KMS-11 (cell line): ENCODE data around the gene RAD18.

Experiments
- H2AFZ ChIP-seq: fragments of 200-600 bp; sonication (generic); 2 replicates; pipeline ENCODE4 v1.6.1; 2016; ENCODE audit warnings: antibody characterized with exemption, mixed run types, low read depth
- H3K27ac ChIP-seq: fragments of 200-600 bp; sonication (generic); 2 replicates; pipeline ENCODE4 v1.6.1; 2016; ENCODE audit warnings: mild to moderate bottlenecking, mixed run types
- H3K27me3 ChIP-seq: fragments of 200-600 bp; sonication (generic); 2 replicates; pipeline ENCODE4 v1.6.1; 2017; ENCODE audit warnings: mild to moderate bottlenecking, low read depth, mixed run types, moderate library complexity; ENCODE audit not compliant: insufficient read depth
- H3K36me3 ChIP-seq: fragments of 200-600 bp; sonication (generic); 2 replicates; pipeline ENCODE4 v1.6.1; 2017; ENCODE audit warnings: mild to moderate bottlenecking, mixed run types; ENCODE audit not compliant: insufficient read depth
- H3K4me1 ChIP-seq: fragments of 200-600 bp; sonication (generic); 2 replicates; pipeline ENCODE4 v1.6.1; 2016; ENCODE audit warnings: mild to moderate bottlenecking, low read depth, mixed run types; ENCODE audit not compliant: poor library complexity, severe bottlenecking
- H3K4me2 ChIP-seq: fragments of 200-600 bp; sonication (generic); 2 replicates; pipeline ENCODE4 v1.7.0; 2016; ENCODE audit warnings: mild to moderate bottlenecking, mixed run types
- H3K4me3 ChIP-seq: fragments of 200-600 bp; sonication (generic); IDR thresholded peaks from 2 replicates; pipeline ENCODE4 v1.6.1; 2017; ENCODE audit warnings: low read depth, low read length, mixed read lengths; ENCODE audit not compliant: insufficient read depth
- H3K79me2 ChIP-seq: fragments of 200-600 bp; sonication (generic); 2 replicates; pipeline ENCODE4 v1.6.1; 2016; ENCODE audit warnings: low read depth, mixed run types; ENCODE audit not compliant: insufficient read depth
- H3K9ac ChIP-seq: fragments of 200-600 bp; sonication (generic); 2 replicates; pipeline ENCODE4 v1.6.1; 2016; ENCODE audit warnings: mild to moderate bottlenecking, mixed run types
- H4K20me1 ChIP-seq: fragments of 200-600 bp; sonication (generic); 2 replicates; pipeline ENCODE4 v1.6.1; 2016; ENCODE audit warnings: mild to moderate bottlenecking, mixed run types; ENCODE audit not compliant: insufficient read depth
- TF ChIP-seq, protein P1 (sequence below): fragments of 200-600 bp; sonication (generic); conservative IDR thresholded peaks from 2 replicates; pipeline ENCODE4 v1.6.1; 2017; ENCODE audit warnings: low read depth, mild to moderate bottlenecking, antibody characterized with exemption, low read length, moderate library complexity, mixed read lengths

The RAD18 gene

DNA sequence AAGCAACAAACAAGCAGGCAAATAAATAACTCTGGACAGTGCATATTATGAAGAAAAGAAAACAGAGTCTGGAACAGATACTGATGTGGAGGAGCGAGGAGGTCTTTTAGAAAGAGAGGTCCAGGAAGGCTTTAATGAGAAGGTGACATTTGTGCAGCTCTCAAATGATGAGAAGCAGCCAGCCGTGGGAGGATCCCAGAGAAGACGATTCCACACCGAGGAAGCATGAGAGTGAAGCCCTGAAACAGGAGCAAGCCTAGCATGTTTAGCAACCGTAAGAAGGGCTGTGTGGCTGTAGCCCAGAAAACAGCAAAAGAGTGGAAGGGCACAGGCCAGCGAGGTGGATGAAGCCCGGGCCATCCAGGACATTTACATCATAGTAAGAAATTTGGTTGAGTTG, 93.1 kb downstream of the RAD18 start:
- H3K27me3 ChIP-seq, result no peaks in the 10 kb centered on the region
- H3K36me3 ChIP-seq, result no peaks in the 10 kb centered on the region
- H3K4me2 ChIP-seq, result no peak overlapping the region
- no peak overlapping the region for H2AFZ ChIP-seq
- no peak overlapping the region for H3K9ac ChIP-seq
- TF ChIP-seq, protein P1, sequence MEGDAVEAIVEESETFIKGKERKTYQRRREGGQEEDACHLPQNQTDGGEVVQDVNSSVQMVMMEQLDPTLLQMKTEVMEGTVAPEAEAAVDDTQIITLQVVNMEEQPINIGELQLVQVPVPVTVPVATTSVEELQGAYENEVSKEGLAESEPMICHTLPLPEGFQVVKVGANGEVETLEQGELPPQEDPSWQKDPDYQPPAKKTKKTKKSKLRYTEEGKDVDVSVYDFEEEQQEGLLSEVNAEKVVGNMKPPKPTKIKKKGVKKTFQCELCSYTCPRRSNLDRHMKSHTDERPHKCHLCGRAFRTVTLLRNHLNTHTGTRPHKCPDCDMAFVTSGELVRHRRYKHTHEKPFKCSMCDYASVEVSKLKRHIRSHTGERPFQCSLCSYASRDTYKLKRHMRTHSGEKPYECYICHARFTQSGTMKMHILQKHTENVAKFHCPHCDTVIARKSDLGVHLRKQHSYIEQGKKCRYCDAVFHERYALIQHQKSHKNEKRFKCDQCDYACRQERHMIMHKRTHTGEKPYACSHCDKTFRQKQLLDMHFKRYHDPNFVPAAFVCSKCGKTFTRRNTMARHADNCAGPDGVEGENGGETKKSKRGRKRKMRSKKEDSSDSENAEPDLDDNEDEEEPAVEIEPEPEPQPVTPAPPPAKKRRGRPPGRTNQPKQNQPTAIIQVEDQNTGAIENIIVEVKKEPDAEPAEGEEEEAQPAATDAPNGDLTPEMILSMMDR, result no peak
- H3K79me2 ChIP-seq, result no peaks in the 10 kb centered on the region
- H3K4me3 ChIP-seq, result no peak overlapping the region
- no peak overlapping the region for H3K27ac ChIP-seq
- H3K4me1 ChIP-seq, result no peaks in the 10 kb centered on the region
- no peaks in the 10 kb centered on the region for H4K20me1 ChIP-seq

DNA sequence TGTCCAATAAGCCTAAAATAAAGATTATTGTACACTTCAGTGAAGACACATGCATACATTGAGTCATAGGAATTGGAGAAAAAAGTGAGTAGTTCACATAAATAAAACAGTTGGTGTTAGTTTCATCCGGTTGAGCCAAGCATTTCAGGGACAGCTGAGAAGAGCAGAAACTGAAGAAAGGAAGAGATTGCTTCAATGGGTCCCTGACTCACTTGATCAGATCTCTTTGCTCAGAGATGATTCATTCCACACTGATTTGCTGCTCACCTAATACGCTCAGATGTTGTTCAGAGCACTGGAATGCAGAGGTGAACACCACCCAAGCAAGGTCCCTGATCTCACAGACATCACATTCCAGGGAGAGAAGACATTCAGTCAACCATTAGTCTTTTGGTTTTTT, 93.7 kb downstream of the RAD18 start:
- Histone ChIP-seq H3K27ac (no peak overlapping the region), H3K9ac (no peak overlapping the region), H3K4me3 (no peak overlapping the region), H3K36me3 (no peaks in the 10 kb centered on the region), H3K79me2 (no peaks in the 10 kb centered on the region), H3K27me3 (no peaks in the 10 kb centered on the region), H3K4me1 (no peaks in the 10 kb centered on the region), H3K4me2 (no peak overlapping the region), H4K20me1 (no peaks in the 10 kb centered on the region), H2AFZ (no peak overlapping the region)
- TF ChIP-seq, protein P1, result no peak

DNA sequence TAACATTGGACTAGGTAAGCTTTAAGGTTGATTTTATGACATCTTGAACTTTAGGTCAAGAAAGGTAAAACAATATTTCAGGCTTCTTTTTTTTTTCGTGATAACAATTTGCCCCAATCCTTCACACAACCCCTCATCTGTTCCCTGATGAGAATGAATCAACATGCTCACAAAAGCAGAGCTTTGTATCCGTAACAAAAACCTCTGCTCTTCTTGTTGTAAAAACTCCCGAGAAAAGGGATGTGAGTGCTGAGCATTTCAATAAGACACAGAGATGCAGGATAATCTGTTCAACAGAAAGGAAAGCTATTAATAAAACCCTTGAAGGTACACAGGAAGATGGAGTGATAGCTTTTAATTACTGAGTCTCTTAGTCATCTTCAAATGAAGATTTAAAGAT, 94.3 kb downstream of the RAD18 start:
- Histone ChIP-seq H3K27ac (no peak overlapping the region), H4K20me1 (no peaks in the 10 kb centered on the region), H3K79me2 (no peaks in the 10 kb centered on the region), H3K9ac (no peak overlapping the region), H2AFZ (no peak overlapping the region), H3K27me3 (no peaks in the 10 kb centered on the region), H3K36me3 (no peaks in the 10 kb centered on the region), H3K4me2 (no peak overlapping the region), H3K4me3 (no peak overlapping the region), H3K4me1 (no peaks in the 10 kb centered on the region)
- TF ChIP-seq, protein P1, result no peak

DNA sequence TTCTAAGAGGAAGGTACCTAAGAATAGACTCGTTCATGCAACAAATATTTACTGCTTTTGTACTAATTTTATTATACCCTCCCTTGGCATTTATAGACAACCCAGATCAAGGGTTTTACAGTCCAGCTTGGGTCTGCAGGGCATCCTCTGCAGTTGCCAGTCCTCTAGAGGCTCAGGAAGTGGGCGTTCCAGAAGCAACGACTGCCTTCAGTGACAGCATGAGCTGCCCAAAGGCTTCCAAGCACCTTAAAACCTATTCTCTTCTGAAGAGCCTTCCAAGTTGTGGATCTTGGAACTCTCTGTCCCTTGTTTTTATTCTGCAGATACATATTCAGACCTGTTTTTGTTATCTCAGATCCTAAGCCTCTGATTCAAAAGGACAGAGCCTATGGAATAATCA, 95.6 kb downstream of the RAD18 start:
- H3K27ac ChIP-seq, result no peak overlapping the region

More for the DNA sequence above, 95.6 kb downstream of the RAD18 start:
- H2AFZ ChIP-seq, result no peak overlapping the region
- TF ChIP-seq, protein P1, result no peak
- H3K4me1 ChIP-seq, result no peaks in the 10 kb centered on the region
- H3K9ac ChIP-seq, result no peak overlapping the region
- no peak overlapping the region for H3K4me2 ChIP-seq
- H3K79me2 ChIP-seq, result no peaks in the 10 kb centered on the region
- H3K4me3 ChIP-seq, result no peak overlapping the region
- no peaks in the 10 kb centered on the region for H3K27me3 ChIP-seq
- H4K20me1 ChIP-seq, result no peaks in the 10 kb centered on the region
- H3K36me3 ChIP-seq, result no peaks in the 10 kb centered on the region
